Activated B cell treated with CpG ODN at 0.5 μM for 24 hours (primary cell): ENCODE measurements around the gene SLC26A8. TPM values are rescaled to one million over a fixed set of nuclear protein-coding genes. Genes with fewer than 3 reads are reported as not detected.

Experiments used
- ATAC-seq: fragments of 200-7000 bp; cut with Tn5 transposase; one replicate; pipeline ENCODE4 v1.10.0; 2021; ENCODE audit warnings: low read depth, mild to moderate bottlenecking, moderate library complexity
- CTCF ChIA-PET: fragments of 350-600 bp; sonication (Branson Sonifier 250); formaldehyde crosslinking; loops from one replicate; lab custom pipeline; 2021; ENCODE audit warnings: antibody characterized with exemption; lab: Charles Lee
- POLR2A ChIA-PET: fragments of 350-600 bp; sonication (Branson Sonifier 250); formaldehyde crosslinking; loops from one replicate; lab custom pipeline; 2021; ENCODE audit warnings: antibody characterized with exemption; lab: Charles Lee
- DNase-seq: peaks from one replicate; pipeline ENCODE4 v3.0.0; 2022
- H3K27ac Mint-ChIP-seq: one replicate; pipeline ENCODE4 v1.8.0; 2020; ENCODE audit warnings: mixed read lengths
- H3K27me3 Mint-ChIP-seq: one replicate; pipeline ENCODE4 v1.8.0; 2021; ENCODE audit warnings: mixed read lengths
- H3K36me3 Mint-ChIP-seq: one replicate; pipeline ENCODE4 v1.8.0; 2021; ENCODE audit warnings: low read depth, mixed read lengths
- H3K4me1 Mint-ChIP-seq: one replicate; pipeline ENCODE4 v1.8.0; 2021; ENCODE audit warnings: mixed read lengths
- H3K4me3 Mint-ChIP-seq: one replicate; pipeline ENCODE4 v1.8.0; 2020; ENCODE audit warnings: mild to moderate bottlenecking, mixed read lengths
- H3K9me3 Mint-ChIP-seq: one replicate; pipeline ENCODE4 v1.8.0; 2020; ENCODE audit warnings: mixed read lengths
- CTCF ChIP-seq: fragments of 200-600 bp; IDR thresholded peaks from one replicate; pipeline ENCODE4 v1.8.0; 2022; ENCODE audit warnings: antibody characterized with exemption, mild to moderate bottlenecking
- intact Hi-C: fragments of 100-400 bp; cut with micrococcal nuclease; formaldehyde crosslinking; loops from one replicate; pipeline ENCODE4 v1.15.1; 2024
- total RNA-seq: library from RNA; stranded (reverse); gene quantifications from 2 replicates; pipeline ENCODE4 v1.2.3, GENCODE V29; 2022

SLC26A8 gene
- total RNA-seq, 1 donor from 2014 or later = not detected

GRCh38 chr6:35897036-35897435 lies 127.4 kb downstream of the SLC26A8 start:
- intact Hi-C loops = no loop called here
- TF ChIP-seq CTCF = no peak
- H3K9me3 Mint-ChIP-seq = no peaks in the 10 kb centered on the region
- no peaks in the 10 kb centered on the region for H3K27me3 Mint-ChIP-seq
- H3K4me1 Mint-ChIP-seq = peaks cover 23% of the 10 kb centered on the region
- ChIA-PET POLR2A (no interaction called here), CTCF (no interaction called here)
- H3K4me3 Mint-ChIP-seq = no peak overlapping the region
- ATAC-seq (no peak), DNase-seq (no peak)
- peaks cover 41% of the 10 kb centered on the region for H3K36me3 Mint-ChIP-seq
- no peak overlapping the region for H3K27ac Mint-ChIP-seq

- H3K4me1 Mint-ChIP-seq = peaks cover 23% of the 10 kb centered on the region
- H3K27ac Mint-ChIP-seq = no peak overlapping the region
- DNase-seq (no peak), ATAC-seq (no peak)
- ChIA-PET CTCF (no interaction called here), POLR2A (no interaction called here)
- H3K36me3 Mint-ChIP-seq = peaks cover 38% of the 10 kb centered on the region
- H3K4me3 Mint-ChIP-seq = no peak overlapping the region
- no peak for TF ChIP-seq CTCF
- intact Hi-C loops = no loop called here
- no peaks in the 10 kb centered on the region for H3K27me3 Mint-ChIP-seq
- no peaks in the 10 kb centered on the region for H3K9me3 Mint-ChIP-seq
These were observed 128.2 kb downstream of the SLC26A8 start for GRCh38 chr6:35896228-35896627.

GRCh38 chr6:35895560-35895959 lies 128.9 kb downstream of the SLC26A8 start:
- POLR2A ChIA-PET = interaction anchor here (0.5 kb wide), 1 partner anchor 121 kb away, joined by 6 read pairs; no protein-coding TSS in a partner anchor
- DNase-seq = no peak
- no peak overlapping the region for H3K27ac Mint-ChIP-seq
- ATAC-seq = no peak
- intact Hi-C loops = no loop called here
- H3K4me3 Mint-ChIP-seq = no peak overlapping the region
- H3K27me3 Mint-ChIP-seq = no peaks in the 10 kb centered on the region
- CTCF ChIA-PET = no interaction called here
- peaks cover 23% of the 10 kb centered on the region for H3K4me1 Mint-ChIP-seq
- H3K36me3 Mint-ChIP-seq = peaks cover 35% of the 10 kb centered on the region
- no peaks in the 10 kb centered on the region for H3K9me3 Mint-ChIP-seq
- no peak for TF ChIP-seq CTCF

GRCh38 chr6:35894776-35895175 lies 129.7 kb downstream of the SLC26A8 start:
- Mint-ChIP-seq H3K4me1 (peaks cover 23% of the 10 kb centered on the region), H3K27ac (no peak overlapping the region)
- ATAC-seq = no peak

More at GRCh38 chr6:35894776-35895175, 129.7 kb downstream of the SLC26A8 start:
- no peak for DNase-seq
- intact Hi-C loops = no loop called here
- H3K4me3 Mint-ChIP-seq = no peak overlapping the region
- no peaks in the 10 kb centered on the region for H3K9me3 Mint-ChIP-seq
- no peak for TF ChIP-seq CTCF
- ChIA-PET CTCF (no interaction called here), POLR2A (no interaction called here)
- peaks cover 33% of the 10 kb centered on the region for H3K36me3 Mint-ChIP-seq
- no peaks in the 10 kb centered on the region for H3K27me3 Mint-ChIP-seq

Other genes with a start within 250 kb of the SLC26A8 start
- gene CLPSL2, start 248.0 kb downstream of the SLC26A8 start, total RNA-seq = not detected in 2 replicates
- not detected in 2 replicates for gene CLPSL1, start 243.6 kb downstream of the SLC26A8 start, total RNA-seq
- not detected in 2 replicates for gene CLPS, start 227.3 kb downstream of the SLC26A8 start, total RNA-seq
- gene LHFPL5, start 219.3 kb downstream of the SLC26A8 start, total RNA-seq = not detected in 2 replicates
- 49.6 and 51.5 TPM in 2 replicates for gene SRPK1, start 103.5 kb downstream of the SLC26A8 start, total RNA-seq
- 39.7 and 45.4 TPM in 2 replicates for gene MAPK14, start 3.2 kb upstream of the SLC26A8 start, total RNA-seq
- 20.1 and 22.7 TPM in 2 replicates for gene MAPK13, start 105.9 kb upstream of the SLC26A8 start, total RNA-seq
- gene BRPF3, start 172.1 kb upstream of the SLC26A8 start, total RNA-seq = 29.2 and 36.5 TPM in 2 replicates
- not detected in 2 replicates for gene PNPLA1, start 245.4 kb upstream of the SLC26A8 start, total RNA-seq